Stimulated activated CD4-positive, alpha-beta T cell treated with anti-CD3 and anti-CD28 coated beads, Interleukin-12 subunit alpha, Interleukin-12 subunit beta, amount 100 ng/mL, for 48 hours (primary cell): Measurements from ENCODE around the gene OR4N2.
"Not testable (repeated sequence)": the region's sequence is repeated elsewhere in the genome, so short reads cannot be mapped to it uniquely, and the experiment has no call there.

Source experiments
- DNase-seq, 3 donors: peaks; one replicate each; pipeline ENCODE4 v3.0.0-alpha.2; 2020; ENCODE audit warnings: low read depth in 2 of 3, low spot score in 1 of 3

OR4N2 gene

DNA sequence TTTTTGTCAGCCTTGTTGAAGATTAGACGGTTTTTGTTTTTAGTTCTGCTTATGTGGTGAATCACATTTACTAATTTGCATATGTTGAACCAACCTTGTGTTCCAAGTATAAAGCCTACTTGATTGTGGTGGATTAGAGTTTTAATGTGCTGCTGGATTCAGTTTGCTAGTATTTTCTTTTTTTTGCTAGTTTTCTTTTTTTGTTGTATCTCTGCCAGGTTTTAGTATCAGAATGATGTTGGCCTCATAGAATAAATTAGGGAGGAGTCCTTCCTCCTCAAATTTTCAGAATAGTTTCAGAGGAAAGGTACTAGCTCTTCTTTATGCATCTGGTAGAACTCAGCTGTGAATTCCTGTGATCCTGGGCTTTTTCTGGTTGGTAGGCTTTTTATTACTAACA, at the start of gene OR4N2:
OR4N2 (plus strand) TSS at position 301 of the 400 bp plus-strand sequence. CDS start 23,679 bp downstream, outside the sequence.
- DNase-seq: not testable (repeated sequence)

DNA sequence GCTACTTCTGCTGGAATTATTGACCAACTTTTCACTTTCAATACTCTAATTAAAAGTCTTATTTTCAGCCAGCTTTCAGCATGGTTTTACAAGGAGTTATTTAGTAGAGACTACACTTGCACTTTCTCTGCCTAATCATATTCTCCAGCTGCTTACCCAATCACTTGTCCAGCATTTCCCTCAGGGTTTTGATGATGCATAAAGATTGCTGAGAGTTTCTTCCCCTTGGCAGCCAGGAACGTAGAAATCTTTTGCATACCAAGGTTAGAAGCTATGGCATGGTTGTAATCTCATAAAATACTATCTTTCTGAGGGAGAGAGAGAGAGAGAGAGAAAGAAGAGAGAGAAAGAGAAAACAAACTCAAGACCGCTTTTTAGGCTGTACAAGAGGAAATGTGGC, 49.4 kb upstream of the OR4N2 start:
- DNase-seq: no peak

DNA sequence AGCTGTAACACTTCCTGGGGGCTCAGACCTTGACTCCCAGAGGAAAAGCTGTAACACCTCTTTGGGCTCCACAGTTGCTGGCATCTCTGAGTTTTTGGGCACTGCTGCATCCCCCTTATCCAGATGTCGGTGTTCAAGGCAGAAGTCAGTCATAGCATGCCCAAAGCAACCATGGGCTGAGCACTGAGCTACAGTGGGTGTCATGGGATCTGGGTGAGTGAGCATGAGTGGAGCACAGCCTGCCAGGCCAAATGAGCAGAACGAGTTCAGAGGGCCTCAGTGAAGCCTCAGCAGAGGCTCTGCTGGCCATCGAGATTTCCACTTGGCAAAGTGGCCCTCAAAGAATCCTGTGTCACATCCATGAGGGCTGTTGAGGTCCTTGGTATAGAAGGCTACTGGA, 32.1 kb upstream of the OR4N2 start:
- DNase-seq: not testable (repeated sequence)

GRCh38 chr14:19771895-19772430, 31.6 kb upstream of the OR4N2 start:
- DNase-seq: no peak

- not testable (repeated sequence) for DNase-seq
These were observed 31.1 kb upstream of the OR4N2 start for GRCh38 chr14:19772454-19772853.

GRCh38 chr14:19773204-19773603, 30.4 kb upstream of the OR4N2 start, which contains the start of gene OR4M1:
Gene OR4M1 (plus strand): TSS chr14:19773504. CDS start chr14:19780323, 6,819 bp downstream.
- not testable (repeated sequence) for DNase-seq

DNA sequence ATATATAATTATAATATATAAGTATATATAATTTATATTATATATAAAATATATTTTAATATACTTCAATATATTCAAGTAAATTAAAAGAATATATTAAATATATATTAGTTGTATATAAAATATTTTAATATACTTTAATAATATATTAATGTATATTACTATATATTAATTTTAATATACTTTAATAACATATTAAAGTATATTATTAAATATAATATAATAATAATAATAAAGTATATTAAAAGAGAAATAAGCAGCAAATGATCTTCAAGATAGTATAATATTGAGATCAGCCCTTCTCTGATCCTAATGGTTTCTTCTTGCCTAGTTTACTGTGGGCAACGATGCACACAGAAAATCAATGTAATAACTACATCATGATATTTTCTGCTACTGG, 28.0 kb upstream of the OR4N2 start:
- DNase-seq: no peak

DNA sequence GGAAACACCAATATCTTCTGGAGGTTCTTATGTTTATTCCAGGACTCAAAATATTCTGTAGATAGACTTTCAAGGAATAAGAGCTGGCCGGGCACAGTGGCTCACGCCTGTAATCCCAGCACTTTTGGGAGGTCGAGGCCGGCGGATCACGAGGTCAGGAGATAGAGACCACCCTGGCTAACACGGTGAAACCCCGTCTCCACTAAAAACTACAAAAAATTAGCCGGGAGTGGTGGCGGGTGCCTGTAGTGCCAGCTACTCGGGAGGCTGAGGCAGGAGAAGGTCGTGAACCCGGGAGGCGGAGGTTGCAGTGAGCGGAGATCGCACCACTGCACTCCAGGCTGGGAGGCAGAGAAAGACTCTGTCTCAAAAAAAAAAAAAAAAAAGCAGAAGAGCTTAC, 17.7 kb upstream of the OR4N2 start:
- not testable (repeated sequence) for DNase-seq

GRCh38 chr14:19787318-19787717, 16.3 kb upstream of the OR4N2 start:
- DNase-seq: not testable (repeated sequence)

DNA sequence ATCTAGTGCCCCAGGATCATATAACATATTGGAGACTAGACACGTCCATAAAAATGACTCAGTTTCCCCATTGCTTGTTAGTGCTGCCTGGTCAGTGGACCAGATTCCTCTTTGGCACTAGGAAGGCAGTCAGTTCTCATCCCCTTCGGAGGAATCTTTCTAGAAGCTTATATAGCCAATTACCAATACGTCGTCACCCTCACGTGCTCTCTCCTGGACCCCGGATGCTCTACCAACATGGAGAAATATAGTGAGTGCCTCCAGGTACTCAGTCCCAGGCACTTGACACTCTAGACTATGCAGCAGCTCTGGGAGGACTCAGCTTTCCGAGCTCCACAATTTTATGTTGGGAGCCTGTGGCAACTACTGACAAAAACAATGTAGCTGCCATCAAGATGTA, 15.4 kb upstream of the OR4N2 start:
- DNase-seq: not testable (repeated sequence)

DNA sequence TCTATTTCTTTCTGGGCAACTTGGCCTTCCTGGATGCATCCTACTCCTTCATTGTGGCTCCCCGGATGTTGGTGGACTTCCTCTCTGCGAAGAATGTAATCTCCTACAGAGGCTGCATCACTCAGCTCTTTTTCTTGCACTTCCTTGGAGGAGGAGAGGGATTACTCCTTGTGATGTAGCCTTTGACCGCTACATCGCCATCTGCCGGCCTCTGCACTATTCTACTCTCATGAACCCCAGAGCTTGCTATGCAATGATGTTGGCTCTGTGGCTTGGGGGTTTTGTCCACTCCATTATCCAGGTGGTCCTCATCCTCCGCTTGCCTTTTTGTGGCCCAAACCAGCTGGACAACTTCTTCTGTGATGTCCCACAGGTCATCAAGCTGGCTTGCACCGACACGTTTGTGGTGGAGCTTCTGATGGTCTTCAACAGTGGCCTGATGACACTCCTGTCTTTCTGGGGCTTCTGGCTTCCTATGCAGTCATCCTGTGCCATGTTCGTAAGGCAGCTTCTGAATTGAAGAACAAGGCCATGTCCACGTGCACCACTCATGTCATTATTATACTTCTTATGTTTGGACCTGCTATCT, 7.0 kb upstream of the OR4N2 start:
- DNase-seq: not testable (repeated sequence)

GRCh38 chr14:19799880-19800279, 3.7 kb upstream of the OR4N2 start:
- no peak for DNase-seq

- DNase-seq: no peak
These were observed 3.1 kb upstream of the OR4N2 start for GRCh38 chr14:19800282-19801117.

- DNase-seq: no peak
These were observed 2.5 kb upstream of the OR4N2 start for GRCh38 chr14:19801118-19801464.

DNA sequence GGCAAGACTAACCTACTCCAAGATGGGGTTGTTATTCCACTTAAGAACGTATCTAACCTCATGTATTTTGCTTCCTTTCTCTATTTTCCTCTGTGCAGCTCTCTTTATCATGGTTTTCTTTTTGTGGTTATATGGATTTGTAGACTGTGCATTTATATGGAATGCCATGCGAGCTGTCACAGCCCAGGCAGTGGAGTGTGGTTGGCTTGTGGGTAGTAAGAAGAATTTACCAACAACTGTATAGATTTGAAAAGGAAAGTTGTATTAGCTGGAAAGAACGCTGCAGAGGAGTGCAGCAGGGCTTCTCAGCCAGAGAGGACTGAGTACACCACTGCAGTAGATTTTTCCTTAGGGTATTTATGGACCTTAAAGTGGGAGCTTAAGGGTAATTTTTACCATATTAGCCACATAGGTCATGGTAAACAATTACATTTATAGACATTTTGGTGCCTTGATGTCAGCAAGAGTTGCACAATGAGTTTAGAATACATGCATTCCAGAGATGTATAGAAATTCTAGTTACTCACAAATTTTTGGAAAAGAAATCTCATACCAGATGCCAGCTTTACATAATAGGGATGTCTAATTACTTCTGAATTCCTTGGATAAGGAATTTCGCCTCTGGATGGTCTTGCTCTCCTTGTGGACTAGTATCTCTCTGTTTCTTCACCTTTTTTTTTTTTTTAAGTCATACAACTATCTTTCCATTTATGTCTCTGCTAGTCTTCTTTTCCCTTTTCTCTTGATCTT, 9.8 kb downstream of the OR4N2 start:
- DNase-seq: not testable (repeated sequence)

DNA sequence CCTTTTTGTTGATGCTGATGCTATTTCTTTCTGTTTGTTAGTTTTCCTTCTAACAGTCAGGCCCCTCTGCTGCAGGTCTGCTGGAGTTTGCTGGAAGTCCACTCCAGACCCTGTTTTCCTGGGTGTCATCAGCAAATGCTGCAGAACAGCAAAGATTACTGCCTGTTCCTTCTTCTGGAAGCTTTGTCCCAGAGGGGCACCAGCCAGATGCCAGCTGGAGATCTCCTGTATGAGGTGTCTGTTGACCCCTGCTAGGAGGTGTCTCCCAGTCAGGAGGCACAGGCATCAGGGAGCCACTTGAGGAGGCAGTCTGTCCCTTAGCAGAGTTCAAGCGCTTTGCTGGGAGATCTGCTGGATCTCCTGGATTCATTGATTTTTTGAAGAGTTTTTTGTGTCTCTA, 16.3 kb downstream of the OR4N2 start:
- DNase-seq: not testable (repeated sequence)

DNA sequence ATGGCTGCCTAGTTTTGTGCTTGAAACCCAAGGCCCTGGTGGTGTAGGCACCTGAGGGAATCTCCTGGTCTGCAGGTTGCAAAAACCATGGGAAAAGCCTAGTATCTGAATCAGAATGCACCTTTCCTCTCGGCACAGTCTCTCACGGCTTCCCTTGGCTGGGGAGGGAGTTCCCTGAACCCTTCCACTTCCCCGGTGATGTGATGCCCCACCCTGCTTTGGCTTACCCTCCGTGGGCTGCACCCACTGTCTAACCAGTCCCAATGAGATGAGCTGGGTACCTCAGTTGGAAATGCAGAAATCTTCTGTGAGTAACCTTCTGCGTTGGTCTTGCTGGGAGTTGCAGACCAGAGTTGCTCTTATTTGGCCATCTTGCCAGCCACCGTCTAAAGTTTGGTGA, 17.4 kb downstream of the OR4N2 start:
- DNase-seq: not testable (repeated sequence)

- DNase-seq: no peak
These were observed 19.6 kb downstream of the OR4N2 start for GRCh38 chr14:19823178-19823577.

- no peak for DNase-seq
These were observed 20.2 kb downstream of the OR4N2 start for GRCh38 chr14:19823765-19824164.

DNA sequence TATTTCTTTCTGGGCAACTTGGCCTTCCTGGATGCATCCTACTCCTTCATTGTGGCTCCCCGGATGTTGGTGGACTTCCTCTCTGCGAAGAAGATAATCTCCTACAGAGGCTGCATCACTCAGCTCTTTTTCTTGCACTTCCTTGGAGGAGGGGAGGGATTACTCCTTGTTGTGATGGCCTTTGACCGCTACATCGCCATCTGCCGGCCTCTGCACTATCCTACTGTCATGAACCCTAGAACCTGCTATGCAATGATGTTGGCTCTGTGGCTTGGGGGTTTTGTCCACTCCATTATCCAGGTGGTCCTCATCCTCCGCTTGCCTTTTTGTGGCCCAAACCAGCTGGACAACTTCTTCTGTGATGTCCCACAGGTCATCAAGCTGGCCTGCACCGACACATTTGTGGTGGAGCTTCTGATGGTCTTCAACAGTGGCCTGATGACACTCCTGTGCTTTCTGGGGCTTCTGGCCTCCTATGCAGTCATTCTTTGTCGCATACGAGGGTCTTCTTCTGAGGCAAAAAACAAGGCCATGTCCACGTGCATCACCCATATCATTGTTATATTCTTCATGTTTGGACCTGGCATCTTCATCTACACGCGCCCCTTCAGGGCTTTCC, 24.2 kb downstream of the OR4N2 start:
- not testable (repeated sequence) for DNase-seq

- no peak for DNase-seq
These were observed 24.7 kb downstream of the OR4N2 start for GRCh38 chr14:19828314-19828713.
